H7 (cell line): ENCODE measurements around the gene NRXN2. TPM values are rescaled to one million over a fixed set of nuclear protein-coding genes. Genes with fewer than 3 reads are reported as not detected.
A peak's percentile ranks its signal among the peaks of the same experiment; 100 is the strongest.

Source experiments
- DNase-seq: peaks from one replicate; pipeline ENCODE4 v3.0.0; 2012
- H3K27me3 ChIP-seq: 2 replicates; pipeline ENCODE4 v1.6.0; 2011; ENCODE audit warnings: mild to moderate bottlenecking, low read length; ENCODE audit not compliant: control insufficient read depth, insufficient read depth
- H3K36me3 ChIP-seq: replicated peaks from 2 replicates; pipeline ENCODE4 v1.5.1; 2011; ENCODE audit warnings: low read length; ENCODE audit not compliant: control insufficient read depth, insufficient read depth
- H3K4me3 ChIP-seq: 2 replicates; pipeline ENCODE4 v1.5.1; 2011; ENCODE audit warnings: low read depth, mild to moderate bottlenecking, control low read depth, low read length, moderate library complexity; ENCODE audit not compliant: insufficient read depth
- total RNA-seq: library from RNA; depleted of rRNA; stranded (reverse); fragments of >200 nt; shearing (Covaris generic); gene quantifications from 2 replicates; pipeline ENCODE4 v1.2.3, GENCODE V29; 2014

Gene NRXN2
- total RNA-seq, 1 experiment from 2014 or later = 1.9 TPM

DNA sequence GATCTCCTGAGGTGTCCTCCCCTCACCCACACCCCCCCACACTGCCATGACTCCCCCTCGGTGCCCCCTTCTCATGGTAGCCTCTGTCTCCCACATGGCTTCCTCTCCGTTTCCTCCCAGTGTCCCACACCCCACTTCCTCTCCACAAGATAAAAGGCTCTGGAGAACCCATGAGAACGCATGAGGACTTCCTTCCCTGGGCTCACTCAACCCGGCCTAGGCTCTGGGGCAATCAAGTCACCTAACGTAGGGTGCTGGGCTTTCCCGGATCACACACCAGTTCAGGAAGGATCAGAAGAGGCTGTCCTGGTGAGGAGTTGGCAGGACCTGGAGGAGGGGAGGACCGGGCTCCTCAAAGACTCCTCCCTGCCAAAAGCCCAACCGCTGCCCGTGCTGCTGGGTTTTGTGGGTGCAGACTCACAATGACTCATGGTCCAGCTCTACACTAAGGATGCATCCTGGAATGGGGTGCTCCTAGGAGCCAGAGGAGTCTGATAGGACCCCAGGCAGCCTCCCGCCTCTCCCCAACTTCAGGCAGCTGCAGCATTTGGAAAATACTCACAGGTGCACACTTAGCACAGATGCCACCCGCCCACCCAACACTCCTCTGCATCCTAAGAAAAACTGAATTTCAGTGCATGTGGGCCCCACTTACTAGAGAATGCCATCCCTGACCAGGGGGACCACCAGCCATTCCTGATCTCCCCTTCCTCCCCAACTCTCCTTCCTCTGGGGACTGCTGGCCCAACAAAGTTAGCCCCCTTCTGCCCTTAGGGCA, 110.9 kb downstream of the NRXN2 start:
- Histone ChIP-seq H3K36me3 (no peaks in the 10 kb centered on the region), H3K27me3 (no peaks in the 10 kb centered on the region), H3K4me3 (no peak overlapping the region)
- DNase-seq = peak; percentile 30

DNA sequence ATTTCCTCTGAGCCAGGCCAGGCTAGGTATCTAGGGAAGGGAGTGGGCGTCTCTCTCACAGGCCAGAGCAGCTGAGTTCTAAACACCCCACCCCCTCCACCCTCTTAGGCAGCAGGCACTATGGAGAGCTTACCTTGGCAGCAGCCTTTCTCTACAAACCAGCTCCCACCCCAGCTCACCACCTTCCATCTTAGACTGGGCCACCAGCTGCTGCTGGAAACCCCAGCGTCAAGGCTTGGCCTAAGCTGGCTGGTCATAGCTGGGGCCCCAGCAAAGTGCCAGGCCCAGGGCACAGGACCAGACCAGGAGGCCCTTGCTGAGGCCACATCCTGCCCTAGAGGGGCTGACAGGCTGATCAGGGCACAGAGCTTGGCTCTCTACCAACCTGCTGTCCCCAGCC, 111.8 kb downstream of the NRXN2 start:
- DNase-seq = no peak
- Histone ChIP-seq H3K27me3 (no peaks in the 10 kb centered on the region), H3K36me3 (no peaks in the 10 kb centered on the region), H3K4me3 (no peak overlapping the region)

DNA sequence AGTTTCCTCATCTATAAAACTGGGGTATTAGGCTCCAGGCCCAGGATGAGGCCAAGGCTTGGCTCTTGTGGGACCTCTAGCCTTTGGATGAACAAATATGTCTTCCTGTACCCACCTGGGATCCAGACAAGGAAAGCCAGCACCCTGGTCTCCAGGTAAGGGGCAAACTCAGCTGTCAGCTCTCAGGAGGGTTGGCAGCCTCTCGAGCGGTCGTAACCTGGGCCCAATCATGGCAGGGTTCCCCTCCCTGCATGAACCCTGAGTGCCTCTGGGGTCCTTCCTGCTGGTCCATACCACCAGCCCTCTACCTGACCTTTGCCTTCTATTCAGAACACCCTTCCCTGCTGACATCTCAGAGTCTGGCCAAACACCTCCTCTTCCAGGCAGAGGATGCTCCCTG, 112.4 kb downstream of the NRXN2 start:
- Histone ChIP-seq H3K36me3 (no peaks in the 10 kb centered on the region), H3K4me3 (no peak overlapping the region), H3K27me3 (no peaks in the 10 kb centered on the region)
- DNase-seq = peak; percentile 30

DNA sequence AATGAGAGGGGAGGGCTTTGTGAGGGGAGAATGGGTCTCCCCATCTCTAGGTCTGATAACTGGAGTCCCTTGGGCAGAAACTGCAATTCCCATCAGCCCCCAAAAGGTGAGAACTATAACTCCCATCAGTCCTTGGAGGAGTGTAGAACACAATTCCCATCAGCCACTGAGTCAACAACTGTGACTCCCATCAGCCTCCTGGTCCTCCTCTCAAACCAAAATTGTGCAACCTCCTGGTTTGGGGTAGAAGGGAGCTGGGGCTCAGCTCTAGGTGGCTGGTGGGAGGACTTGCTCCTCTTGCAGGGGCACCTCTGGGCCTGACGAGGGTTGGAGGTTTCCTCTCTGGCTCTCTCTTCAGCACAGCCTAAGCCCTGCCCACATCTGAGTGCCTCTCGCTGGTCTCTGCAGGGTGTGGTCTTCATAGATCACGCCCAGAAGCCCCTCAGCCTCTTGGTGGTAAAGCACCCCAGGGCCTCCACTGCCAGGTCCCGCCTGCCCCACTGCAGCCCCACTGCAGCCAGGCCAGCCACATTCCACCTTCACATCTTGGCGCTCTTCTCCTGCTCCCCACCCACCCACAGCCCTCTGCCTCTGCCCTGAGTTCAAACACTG, 113.5 kb downstream of the NRXN2 start:
- no peak for DNase-seq
- H3K36me3 ChIP-seq = no peaks in the 10 kb centered on the region
- H3K27me3 ChIP-seq = no peaks in the 10 kb centered on the region
- H3K4me3 ChIP-seq = no peak overlapping the region

DNA sequence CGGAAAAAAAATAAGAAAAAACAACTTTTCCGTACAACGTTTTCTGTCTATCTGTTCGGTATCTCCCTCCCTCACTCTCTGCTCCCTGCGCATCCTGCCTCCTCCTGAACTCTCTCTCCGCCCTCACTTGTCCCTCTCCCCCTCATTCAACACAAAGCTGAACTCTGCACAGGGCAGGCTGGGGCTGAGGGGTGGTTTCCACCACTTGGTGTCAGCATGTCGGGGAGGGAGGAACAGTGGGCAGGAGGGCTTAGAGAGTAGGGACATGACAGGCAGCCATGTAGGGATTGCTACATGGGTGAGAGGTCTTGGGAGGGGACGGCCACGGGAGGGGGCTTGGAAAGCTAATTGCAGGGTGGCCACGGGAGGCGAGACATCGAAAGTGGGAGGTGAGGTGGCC, 114.4 kb downstream of the NRXN2 start:
- H3K4me3 ChIP-seq = no peak overlapping the region
- H3K27me3 ChIP-seq = no peaks in the 10 kb centered on the region
- H3K36me3 ChIP-seq = no peaks in the 10 kb centered on the region
- peak; percentile 73 for DNase-seq

DNA sequence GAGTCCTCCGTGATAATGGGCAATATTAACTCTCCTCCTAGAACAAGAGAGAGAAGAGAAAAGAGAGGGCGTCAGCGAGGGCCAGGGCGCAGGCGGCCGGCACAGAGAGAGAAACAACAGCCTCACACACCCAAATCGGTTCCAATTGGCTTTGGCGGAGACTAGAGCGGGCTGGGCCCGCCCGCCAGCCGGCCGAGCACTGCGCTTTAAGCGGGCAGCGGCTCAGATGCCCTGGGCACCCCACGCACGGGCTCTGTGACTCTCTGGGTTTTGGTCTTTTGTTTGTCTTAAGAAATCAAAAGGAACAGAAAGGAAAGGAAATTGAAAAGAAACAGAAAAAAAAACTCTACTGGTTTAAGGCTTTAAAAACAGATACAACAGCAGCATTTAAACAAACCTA, 115.0 kb downstream of the NRXN2 start:
- Histone ChIP-seq H3K36me3 (no peaks in the 10 kb centered on the region), H3K27me3 (no peaks in the 10 kb centered on the region), H3K4me3 (no peak overlapping the region)
- peak; percentile 79 for DNase-seq

DNA sequence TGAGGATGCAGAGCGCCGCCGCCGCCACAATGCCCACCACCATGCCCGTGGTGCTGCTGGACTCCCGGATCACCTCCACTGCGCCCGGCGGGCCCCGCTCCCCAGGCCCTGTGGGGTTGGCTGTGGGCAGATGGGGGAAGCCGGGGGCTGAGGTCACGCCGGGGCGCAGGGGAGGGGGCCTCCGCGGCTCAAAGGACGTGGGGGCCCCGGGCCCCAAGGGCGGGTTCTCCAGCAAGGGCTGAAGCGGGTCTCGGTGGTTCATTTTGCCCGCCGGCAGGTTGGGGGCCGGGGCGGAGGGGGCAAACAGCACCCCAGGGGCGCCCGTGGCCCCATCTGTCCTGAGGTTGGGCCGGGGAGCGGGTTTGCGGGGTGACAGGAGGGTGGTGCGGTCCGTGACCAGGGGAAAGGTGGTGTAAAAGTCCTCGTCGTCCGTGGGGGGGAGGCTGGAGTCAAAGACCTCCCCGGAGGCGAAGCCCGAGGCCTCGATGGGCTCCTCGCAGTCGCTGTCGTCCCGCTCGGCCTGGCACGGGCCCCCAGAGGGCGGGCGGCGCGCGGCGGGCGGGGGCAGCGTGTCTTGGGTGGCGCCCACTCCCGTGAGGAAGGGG, 115.5 kb downstream of the NRXN2 start:
- H3K36me3 ChIP-seq = no peaks in the 10 kb centered on the region
- no peak overlapping the region for H3K4me3 ChIP-seq
- no peak for DNase-seq
- H3K27me3 ChIP-seq = no peaks in the 10 kb centered on the region

DNA sequence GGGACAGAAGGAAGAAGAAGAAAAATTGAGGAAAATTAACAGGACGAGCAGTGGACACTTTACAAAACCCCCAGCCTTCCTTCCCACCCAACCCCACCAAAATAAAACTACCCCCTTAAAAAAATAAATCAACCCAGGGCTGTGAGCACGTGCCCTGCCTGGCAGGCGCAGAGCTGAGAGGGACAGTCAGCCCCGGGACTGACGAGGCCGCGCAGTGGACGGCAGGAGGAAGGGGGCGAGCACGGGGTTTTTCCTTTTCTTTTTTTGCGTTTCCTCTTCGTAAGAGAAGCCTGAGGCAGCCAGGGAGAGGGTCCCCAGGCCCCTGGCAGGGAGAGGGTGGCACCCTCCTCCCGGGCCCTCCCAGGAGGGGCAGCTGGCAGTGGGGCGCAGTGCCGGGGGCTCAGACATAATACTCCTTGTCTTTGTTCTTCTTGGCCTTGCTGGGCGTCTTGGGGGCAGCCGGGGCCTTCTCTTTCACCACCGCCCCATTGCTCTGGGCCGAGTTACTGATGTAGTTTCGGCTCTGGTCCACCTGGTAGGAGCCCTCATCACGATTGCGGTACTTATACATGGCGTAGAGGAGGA, 116.1 kb downstream of the NRXN2 start:
- no peak overlapping the region for H3K4me3 ChIP-seq
- H3K27me3 ChIP-seq = no peaks in the 10 kb centered on the region
- peak; percentile 57 for DNase-seq
- no peaks in the 10 kb centered on the region for H3K36me3 ChIP-seq

DNA sequence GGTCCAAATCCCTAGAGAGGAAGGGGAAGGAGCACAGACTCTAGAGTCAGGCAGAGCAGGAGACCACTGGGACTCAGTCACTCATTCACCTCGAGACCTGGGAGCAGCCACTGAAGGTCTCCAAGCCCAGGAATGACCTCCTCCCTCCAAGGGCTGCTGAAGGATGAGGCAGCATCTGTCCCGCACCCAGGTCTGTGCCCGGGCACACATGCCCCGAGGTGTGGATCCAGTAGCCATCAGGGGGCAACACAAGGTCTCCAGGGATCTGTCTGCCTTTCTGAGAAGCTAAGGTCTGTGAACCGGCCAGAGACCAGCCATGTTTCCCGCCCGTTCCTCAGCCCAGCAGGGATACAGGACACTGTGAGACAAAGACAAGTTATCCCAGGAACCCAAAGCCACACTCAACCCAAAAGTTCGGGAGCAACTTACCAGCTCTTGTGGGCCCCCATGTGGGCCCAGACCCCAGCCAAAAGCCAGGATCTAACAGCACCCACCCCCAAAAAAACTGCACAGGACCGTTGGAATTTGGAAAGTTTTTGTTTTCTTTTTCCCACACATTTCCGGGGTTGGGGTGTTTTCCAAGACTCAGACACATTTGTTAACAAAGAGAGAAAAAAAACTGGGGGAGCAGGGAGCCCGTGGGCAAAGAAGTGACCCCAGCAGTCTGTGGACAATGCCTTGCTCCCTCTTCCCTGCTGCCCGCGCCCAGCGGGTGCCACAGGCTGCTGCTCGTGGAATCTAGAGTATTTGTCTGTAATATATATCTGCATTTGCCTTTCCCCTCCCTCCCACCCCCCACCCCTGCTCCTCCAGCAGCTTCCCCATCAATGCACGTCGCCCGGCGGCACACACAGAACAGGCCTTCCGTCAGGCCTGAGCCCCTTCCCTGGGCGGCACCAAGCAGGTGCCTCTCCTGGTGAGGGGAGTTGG, 117.1 kb downstream of the NRXN2 start:
- H3K27me3 ChIP-seq = no peaks in the 10 kb centered on the region
- DNase-seq = peak; percentile 72
- no peaks in the 10 kb centered on the region for H3K36me3 ChIP-seq
- no peak overlapping the region for H3K4me3 ChIP-seq

DNA sequence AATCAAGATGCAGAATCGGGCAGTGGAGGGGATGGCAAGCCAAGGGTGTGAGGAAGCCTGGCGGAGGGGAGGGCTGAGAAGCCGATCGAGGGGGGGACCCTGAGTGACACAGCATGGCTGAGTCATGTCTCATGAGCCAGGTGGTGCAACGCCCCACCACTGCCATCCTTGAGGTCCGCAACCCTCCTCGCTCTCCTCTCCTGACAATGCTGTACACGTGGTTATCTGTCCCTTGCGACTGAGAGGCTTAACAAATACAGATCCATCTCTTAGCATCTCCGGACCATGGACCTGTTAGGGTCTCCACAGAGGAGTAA, 117.8 kb downstream of the NRXN2 start:
- no peak overlapping the region for H3K4me3 ChIP-seq
- H3K36me3 ChIP-seq = no peaks in the 10 kb centered on the region
- peak; percentile 74 for DNase-seq
- H3K27me3 ChIP-seq = no peaks in the 10 kb centered on the region

DNA sequence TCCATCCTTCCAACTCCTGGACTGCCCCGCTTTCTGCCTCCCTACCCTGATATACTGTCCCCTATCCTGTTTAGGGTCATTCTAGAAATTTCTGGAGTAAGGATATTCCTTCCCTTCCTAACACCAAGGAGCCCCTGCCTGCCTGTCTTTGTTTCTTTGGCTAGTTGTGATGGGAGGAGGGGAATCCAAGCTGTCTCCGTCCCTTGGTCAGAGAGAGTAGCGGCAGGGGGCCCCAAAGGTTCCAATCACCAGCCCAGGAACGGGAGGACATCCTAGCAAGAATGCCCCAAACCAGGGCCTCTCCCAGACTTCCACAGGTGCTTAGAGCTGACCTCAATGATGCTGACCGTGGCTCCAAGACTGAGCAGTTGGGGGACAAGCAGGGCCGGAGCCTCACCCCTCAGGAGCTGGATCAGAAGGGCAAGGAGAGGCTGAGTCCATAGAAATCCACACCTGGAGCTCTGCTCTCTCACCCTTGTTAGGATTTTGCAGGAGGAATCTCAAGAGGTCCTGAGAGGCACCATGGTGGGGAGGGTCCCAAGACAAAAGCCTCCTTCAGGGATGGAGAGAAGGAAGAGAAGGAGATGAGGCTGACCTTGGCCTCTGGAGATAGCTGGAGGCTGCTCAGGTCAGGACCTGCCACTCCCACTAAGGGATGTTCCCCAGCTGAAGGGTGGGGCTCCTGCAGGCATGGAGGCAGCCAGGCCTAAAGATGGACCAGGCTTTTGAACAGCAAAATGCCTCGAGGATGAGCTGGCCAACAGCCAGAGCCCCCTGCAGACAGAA, 118.3 kb downstream of the NRXN2 start:
- Histone ChIP-seq H3K4me3 (no peak overlapping the region), H3K36me3 (no peaks in the 10 kb centered on the region), H3K27me3 (no peaks in the 10 kb centered on the region)
- DNase-seq = no peak

DNA sequence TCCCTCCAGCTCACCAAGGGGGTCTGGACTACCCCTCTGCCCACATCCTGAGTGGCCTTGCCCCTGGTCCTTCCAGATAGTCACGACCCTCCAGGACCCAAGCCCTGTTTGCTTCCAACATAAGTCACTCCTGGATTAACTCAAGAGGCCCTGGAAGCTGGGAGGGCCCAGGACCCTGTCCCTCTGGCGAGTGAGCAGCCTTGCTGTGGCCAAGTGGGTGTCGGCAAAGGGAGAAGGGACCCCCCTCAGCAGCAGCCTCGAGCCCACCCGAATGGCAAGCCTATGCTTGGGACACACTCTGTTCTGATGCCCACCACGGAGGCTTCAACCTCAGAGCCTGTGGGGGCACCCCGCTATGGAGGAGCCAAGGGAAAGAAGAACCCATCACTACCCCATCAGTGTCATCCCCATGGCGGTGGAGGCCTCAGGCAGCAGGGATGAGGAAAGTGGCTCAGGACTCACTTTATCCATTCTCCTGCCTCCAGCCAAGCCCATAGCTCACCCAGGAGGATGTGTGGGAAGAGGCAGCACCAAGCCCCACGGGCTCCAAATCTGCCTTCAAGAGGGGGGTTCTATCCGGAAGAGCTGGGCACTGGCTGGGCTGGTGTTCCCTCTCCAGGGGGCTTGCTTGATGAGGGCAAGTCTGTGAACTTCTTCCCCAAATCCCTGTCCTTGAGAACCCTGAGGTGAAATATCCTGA, 119.4 kb downstream of the NRXN2 start:
- H3K4me3 ChIP-seq = no peak overlapping the region
- no peaks in the 10 kb centered on the region for H3K36me3 ChIP-seq
- no peaks in the 10 kb centered on the region for H3K27me3 ChIP-seq
- peak; percentile 40 for DNase-seq

DNA sequence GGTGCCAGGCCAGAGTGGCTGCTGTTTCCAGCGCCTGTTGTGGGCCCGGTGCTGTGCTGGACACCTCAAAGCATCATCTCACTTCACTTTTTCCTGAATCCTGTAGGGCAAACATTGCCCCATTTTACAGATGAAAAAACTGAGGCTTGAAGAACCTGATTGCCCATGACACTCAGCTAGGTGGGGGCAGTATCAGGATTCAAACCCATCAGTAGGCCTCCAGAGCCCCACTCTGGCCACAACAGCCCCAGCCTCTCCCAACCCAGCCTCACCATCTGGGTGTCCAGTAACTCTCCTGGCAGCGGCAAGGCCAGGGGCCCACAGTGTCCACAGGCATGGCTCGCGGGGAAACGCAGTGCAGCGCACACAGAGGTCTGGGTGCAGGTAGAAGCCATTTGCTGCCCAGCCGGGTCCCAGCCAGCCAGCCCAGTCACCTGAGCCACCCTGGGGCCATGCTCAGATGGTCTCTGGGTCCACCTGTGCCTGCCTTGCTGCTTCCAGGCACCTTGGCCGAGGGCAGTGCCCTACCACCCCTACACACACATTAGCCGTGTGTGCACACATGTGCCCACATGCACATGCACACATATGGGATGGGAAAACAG, 120.4 kb downstream of the NRXN2 start:
- H3K36me3 ChIP-seq = no peaks in the 10 kb centered on the region
- no peaks in the 10 kb centered on the region for H3K27me3 ChIP-seq
- DNase-seq = peak; percentile 48
- H3K4me3 ChIP-seq = no peak overlapping the region
